ENCODE measurements around the gene TACR1. TPM values are rescaled to one million over a fixed set of nuclear protein-coding genes. Genes with fewer than 3 reads are reported as not detected.

TACR1 gene, protein sequence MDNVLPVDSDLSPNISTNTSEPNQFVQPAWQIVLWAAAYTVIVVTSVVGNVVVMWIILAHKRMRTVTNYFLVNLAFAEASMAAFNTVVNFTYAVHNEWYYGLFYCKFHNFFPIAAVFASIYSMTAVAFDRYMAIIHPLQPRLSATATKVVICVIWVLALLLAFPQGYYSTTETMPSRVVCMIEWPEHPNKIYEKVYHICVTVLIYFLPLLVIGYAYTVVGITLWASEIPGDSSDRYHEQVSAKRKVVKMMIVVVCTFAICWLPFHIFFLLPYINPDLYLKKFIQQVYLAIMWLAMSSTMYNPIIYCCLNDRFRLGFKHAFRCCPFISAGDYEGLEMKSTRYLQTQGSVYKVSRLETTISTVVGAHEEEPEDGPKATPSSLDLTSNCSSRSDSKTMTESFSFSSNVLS
- total RNA-seq (2022; extraction: Qiagen RNA extraction) = 0.02 to 0.13 TPM (median 0.05 TPM) in 5 replicates

DNA sequence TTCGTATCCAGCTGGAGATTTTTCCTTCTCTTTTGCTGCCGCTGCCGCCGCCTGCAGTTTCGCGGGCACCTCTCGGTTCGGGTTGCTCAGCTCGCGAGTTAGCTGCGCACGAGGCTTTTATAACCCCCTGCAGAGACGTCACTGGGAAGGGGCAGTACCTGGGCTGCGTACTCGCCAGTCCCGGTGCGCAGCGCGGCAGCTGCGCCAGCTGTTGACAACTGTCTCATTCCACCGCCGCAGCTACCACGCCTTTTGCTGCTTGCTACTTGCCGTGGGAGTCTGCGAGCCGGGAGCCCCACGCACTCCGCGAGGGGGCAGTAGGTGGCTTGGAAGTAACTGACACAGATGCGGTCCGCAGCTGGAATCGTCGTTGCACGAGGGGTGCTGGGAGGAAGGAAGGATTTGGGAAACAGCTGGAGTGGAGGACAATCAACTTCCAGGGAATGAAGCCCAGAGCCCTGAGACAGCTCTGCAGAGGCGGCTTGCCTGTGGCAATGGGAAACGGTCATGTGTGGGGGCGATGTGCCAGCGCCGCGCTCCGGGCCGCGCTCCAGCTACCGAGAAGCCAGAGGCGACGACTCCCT, at the start of gene TACR1:
Gene TACR1 (minus strand): TSS at position 93 of the 584 bp plus-strand sequence. CDS start 586 bp downstream, outside the sequence.

Other genes with a start within 250 kb of the TACR1 start
- gene POLE4, start 240.9 kb downstream of the TACR1 start, total RNA-seq (2022; extraction: Qiagen RNA extraction) = 89.2 to 167 TPM (median 153 TPM) in 5 replicates

Data from A549 treated with AZD2906 at 1 μM for 4 hours (cell line).